GM21515 (cell line): ENCODE data around the gene CCN6.
A peak's percentile ranks its signal among the peaks of the same experiment; 100 is the strongest.

ENCODE experiments used
- ATAC-seq: cut with Tn5 transposase; IDR thresholded peaks from one replicate; pipeline ENCODE4 v1.9.1; 2021; ENCODE audit not compliant: unreplicated experiment

Gene CCN6

DNA sequence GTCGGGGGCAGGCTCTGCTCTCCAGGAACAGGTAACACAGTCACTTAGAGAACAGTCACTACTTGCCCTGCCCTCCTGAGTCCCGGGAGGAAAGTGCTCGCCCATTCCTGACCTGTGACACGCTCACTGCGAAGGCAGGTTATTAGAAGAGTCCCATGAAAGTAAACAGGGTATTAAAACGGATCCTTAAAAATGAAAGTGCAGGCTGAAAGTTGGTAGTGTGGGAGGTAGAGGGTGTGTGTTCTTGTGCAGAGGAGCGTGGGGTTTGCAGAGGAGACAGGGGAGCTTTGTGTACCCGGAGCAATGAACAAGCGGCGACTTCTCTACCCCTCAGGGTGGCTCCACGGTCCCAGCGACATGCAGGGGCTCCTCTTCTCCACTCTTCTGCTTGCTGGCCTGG lies at the start of gene CCN6:
CCN6 (plus strand) TSS at position 104 of the 400 bp plus-strand sequence; CDS start at position 358, 254 bp downstream.
- no peak for ATAC-seq

DNA sequence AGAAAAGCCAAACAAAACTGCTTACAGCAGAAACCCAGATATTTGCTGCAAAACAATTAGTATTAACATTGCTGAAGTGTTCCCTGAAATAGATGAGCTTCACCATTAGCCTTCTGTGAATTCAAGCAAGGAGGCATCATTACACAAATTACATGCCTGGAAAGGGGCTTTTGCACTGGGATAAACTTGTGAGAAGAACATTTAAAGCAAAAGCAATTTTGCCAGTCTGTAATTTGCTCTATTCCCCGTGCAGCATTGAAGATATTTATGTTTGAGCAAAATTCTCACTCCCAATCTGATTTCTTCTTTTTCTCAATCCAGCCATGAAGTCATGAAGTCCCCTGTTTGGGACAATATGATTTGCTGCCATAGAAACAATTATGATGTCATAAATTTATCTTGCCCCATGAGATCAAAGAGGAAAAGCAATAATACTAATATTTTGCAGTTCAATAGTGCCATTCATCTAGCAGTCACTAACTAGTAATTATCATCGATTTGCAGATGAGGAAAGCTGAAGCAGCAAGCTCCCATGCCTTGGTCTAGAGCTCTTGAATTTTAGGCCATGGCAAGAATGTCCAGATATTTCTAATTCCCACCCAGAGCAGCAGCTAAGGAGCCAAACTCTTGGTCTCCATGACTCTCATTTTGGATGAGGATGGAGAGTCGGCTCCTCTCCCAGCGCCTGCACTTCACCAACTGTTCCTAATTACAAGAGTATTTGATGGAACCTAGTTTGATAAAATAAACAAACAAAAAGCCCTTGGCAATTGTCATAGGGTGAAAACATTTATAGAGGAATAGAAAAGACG lies 49.5 kb upstream of the CCN6 start:
- no peak for ATAC-seq

DNA sequence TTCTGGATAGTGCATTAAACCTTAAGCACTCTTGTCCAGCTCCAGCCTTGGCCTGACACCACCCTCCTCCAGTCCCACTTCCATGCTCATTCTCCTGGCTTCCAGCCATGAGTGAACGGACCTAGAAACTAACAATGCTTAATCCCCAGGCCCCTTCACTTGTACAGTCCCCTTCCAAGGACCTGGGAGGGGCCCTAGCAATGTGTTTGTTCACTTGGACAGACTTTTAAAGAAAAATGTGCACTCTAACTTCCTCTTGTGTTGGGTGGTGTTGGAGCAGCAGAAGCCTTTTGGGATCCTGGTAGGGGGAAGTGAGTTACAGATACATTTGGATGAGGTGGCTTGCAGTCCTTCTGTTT lies 48.9 kb upstream of the CCN6 start:
- ATAC-seq = no peak

DNA sequence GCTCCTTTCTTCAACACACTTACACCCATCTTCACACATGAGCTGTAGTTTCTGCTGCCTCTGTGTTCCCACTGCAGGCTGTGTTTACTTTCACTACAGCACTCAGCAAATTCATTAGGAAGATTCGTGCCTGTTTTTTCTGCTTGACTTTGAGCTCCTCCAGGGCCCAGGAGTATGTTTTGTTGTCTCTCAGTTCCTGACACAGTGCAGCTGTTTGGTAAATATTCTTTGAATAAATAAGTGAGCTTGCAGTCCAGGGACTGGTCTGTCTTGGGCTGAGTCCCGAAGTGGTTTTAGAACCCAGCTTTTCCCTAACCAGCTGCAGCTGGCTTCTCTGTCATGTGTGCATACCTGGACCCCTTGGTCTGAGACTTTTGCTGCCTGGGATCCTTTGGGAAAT lies 46.6 kb upstream of the CCN6 start:
- ATAC-seq = no peak

DNA sequence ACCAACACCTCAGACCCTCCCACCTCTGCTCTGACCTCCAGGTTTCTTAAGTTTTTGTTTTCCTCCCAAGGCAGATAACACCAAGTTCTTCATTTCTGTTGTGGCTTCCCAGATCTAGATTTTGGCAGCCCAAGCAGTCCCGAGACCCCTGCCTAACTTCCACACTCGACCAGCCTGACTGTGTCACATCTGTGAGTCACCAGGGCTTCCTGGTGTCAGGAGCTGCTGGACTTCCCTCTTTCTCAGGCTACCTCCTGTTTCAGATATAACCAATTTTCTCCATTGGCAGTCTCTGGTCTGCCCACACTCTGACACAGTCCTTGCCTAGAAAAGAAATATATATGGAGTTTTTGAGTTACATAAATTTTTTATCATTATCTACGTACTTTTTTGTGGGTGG lies 46.1 kb upstream of the CCN6 start:
- ATAC-seq = no peak

DNA sequence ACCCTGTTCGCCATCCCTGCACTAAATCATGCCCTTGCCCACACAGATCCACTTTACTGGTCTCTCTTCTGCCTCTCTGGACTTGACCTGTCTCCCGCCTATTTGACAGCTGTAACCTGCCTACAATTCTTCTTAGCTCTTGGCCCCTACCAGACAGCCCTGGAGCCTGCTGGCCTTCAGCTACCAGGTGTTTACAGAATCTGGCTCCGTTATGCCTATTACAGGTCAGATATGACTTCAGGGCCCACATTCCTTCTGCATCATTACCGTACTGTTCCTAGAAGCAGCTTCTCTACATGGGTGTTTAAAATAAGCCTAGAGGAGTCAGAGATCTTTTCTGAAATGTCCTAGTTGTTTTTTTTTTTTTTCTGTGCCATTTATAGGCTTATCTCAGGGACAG lies 45.4 kb upstream of the CCN6 start:
- no peak for ATAC-seq

DNA sequence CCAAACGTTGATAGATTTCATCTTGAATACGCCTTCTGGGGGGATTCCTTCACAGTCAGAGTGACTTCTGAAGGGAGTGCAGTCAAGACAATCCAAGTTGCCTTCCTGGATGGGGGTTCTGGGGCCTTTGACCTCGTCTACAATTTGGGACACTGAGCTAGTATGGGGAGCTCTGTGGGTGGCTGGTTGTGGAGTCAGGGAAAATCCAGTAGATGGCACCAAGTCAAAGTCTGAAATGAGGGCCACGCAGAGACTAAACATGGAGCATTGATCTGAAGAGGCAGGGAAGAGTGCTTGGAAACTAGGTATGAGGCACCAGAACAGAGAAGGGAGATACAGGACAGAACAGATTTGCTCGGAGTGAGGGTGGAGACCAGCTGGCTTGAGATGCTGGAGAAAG lies 43.6 kb upstream of the CCN6 start:
- no peak for ATAC-seq

DNA sequence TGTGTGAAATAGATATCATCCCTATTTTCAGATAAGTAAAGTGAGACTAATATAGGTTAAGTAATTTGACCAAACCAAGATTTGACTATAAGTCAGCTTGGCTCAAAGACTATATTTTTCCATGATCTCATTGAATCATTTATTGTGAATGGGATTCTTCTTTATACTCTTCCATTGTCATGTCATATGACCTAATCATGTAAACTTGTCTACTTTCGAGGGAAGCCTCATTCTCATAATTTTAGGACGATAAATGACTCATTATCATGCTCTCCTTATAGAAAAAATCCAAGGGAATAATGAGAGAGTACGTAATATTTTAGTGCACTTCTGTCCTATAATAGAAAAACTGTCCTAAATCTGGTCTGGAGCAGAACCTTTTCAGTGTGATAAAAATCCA lies 40.9 kb upstream of the CCN6 start:
- no peak for ATAC-seq

DNA sequence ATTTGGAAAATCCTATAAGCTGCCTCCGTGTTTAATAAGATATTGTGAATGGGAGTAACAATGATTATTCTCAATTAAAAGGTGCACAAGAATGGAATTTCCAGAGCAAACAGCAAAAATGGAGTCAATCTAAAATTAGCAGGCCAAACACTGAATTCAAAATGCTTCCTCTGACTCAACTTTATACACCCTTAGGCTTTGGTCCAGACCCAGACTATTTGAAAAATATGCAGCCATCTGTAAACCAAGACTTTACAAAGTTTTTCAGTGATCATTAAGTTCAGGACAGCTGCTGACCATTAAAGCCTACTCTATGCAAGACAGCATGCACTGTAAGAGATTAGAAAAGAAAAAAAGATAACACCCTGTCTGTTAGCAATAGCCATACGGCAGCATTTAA lies 39.4 kb upstream of the CCN6 start:
- no peak for ATAC-seq

DNA sequence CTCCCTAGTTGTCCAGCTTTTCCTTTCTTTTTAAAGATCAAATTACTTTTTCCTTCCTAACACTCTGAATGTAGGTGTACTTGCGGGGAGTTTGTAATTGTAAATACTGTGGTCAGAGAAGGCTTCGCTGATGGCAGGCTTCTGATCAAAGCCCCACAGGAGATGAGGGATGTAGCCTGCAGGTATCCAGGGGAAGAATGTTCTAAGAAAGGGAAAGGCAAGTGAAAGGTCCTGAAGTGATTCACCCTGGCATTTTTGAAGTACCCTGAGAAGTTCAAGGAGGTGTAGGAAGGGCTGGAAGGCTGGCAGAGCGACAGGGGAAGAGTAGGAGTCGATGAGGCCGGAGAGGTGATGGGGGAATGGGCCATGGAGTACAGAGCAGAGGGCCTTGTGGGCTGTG lies 38.2 kb upstream of the CCN6 start:
- ATAC-seq = no peak

DNA sequence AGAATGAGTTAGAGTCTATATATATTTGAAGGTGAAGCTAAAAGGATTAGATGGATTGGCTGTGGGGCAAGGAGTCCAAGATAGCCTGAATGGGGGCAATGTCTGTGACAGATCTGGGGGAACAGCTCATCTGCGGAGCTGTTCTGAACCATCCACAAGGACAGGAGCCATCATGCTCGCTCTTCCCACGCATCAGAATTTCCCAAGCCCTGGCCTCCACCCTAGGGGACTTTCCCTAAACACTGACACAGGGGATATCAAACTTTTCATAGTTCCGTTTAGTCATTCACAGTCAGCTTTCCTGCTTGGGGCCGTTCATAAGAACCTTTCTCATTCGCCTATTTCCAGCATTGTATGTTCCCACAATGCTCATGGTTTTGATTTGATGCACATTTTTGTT lies 37.6 kb upstream of the CCN6 start:
- ATAC-seq = no peak

DNA sequence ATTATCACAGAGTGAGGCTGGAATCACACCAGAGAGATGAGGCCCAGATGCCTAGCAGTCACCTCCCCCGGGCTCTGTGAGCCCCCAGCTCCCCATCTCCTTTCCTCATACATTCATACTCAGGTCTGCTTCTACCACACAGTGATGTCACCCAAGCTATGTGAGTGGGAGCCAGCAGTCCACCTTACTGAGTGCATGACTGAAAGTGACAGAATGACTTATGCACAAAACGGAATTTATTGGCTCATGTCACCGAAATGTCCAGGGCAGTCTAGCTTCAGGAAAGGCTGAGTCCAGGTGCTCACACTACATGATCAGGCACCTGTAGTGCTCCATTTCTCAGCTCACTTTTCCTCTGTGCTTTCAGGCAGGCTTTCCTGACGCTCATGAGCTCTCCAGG lies 36.7 kb upstream of the CCN6 start:
- ATAC-seq = no peak

DNA sequence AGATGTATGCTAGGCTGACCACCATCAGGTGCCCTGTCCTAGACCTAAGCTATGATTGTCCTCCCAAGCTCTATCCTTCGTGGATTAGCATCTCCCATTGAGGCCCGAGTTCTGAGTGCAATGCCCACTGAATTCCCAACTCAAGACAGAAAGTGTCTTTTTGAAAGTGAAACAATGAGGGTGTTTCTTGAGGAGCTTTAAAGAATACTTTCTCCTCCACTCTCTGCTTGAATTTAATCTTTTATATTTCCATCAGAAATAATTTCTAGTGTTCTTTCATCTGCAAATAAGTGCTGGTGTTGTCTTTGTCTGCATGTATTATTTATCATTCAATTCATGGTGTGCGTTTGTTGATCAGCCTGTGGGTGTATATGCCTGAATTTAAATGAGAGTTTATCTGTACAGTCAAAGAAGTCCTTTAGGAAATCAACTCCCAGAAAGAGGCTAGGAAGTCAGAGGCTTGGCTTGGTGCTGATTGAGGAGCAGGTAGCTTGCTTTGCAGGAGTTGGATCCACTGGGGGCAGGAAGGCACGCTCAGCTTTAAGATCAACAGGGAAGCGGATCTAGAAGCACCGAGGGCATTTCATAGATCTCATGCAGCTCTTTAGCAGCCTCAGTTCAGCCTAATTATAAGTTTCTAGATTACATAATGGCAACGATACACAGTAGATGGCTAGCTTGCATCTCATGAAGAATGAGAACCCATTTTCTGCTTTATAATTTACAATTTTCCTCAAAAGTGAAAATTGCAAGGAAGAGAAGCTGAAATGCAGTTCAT lies 36.0 kb upstream of the CCN6 start:
- no peak for ATAC-seq

DNA sequence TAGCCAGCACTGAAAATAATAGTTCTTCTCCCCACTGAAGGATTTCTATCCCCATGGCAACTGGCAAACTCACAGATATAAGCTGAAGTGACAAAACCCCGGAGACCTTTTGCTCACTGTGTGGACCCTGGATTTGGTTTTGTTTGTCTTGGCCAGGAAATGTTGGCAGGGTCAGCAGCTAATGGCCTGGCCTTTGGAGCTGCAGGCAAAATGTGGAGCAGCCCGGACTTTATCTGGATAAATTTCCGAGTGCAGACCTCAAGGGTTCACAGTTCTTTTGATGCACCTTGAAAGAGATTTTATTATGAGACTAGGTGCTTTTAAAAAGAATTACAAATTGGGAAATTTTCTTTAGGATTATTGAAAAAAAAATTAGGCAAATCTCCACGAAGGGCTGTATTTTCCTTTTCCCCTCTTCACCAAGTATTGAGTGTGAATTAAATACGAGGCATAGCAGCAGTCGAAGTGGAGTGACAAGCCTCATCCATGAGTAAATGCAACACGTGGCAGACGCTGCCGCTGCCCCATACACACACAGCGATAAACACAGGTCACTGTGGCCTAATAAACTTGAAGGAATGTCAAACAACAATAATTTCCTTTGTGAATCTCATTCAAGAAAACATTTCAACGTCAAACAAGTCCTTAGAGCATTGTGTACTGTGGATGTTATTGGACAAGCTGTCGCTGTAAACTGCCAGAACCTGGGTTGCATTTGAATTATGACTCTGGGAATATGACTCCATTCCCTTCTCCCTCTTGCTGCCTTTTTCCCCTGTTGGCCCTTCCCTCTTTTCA lies 35.1 kb upstream of the CCN6 start:
- ATAC-seq = no peak

DNA sequence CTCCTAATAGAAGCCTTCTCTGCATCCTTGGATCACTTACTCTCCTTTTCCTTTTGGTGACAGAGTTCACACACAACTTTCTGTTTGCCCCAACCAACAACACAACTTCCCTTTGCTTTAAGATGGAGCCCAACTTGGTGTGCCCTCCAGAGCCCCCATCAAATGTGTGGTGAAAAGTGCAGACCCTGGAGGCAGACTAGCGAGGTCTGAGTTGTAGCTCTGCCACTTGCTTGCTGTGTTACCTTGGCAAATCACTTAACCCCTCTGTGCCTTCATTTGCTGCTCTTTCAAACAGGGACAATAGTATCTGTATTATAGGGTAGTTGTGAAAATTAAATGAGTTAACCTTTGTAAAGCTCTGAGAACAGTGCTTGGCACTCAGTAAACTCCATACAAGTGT lies 34.3 kb upstream of the CCN6 start:
- no peak for ATAC-seq

DNA sequence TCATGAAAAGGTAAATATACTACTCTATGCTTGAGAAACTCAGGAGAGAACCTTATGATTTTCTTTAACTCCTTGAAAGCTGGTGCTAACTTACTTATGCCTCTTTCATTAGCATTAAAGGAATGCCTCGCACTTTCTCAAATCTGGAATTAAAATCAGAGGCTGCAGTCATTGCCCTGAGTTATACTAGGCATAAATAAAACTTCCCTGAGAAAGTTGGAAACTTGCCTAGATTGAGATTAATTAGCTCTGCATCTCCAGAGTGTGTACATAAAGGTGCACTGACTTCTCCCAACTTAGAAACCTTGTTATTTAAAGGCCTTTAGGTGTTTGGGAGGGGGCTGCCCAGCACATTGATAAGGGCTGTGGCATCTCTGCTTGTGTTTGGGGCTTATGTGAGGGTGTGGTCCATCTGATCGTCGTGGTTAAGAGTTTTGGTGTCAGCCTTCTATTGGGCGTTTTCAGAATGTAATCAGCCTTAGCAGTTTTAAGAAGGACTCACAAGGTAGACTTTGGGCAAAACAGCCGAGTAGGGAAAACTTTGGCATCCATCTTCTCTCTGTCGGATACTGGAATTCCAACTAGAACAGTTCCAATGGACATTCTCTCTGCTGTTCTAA lies 32.1 kb upstream of the CCN6 start:
- no peak for ATAC-seq

DNA sequence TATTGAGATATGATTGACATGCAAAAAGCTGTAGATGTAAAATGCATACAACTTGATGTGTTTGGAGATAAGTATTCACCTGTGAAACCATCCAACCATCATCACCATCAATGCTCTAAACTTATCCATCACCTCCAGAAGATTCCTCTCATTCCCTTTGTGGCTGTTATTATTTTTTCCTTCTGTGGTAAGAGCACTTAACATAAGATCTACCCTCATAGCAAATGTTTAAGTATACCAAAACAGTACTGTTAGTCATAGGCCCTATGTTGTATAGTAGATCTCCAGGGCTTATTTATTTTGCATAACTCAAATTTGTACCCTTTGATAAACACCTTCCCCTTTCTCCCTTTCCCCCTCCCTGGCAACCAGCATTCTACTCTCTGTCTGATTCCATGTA lies 31.2 kb upstream of the CCN6 start:
- no peak for ATAC-seq

DNA sequence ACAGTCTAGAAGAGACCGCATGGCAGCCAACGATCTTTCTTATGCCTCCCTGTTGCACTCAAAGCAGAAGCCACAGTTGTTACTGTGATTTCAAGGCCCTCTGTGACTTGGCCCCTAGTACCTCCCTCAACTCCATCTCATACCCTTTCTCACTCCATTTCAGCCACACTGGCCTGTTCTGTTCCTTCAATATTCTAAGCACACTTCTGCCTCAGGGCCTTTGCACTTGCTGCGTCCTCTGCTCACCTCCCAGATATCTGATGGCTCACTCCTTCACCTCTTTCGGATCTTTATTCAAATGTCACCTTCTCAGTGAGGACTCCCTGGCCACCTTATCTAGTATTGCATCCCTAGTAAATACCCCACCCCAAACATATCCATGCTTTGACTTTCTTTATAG lies 29.4 kb upstream of the CCN6 start:
- no peak for ATAC-seq

DNA sequence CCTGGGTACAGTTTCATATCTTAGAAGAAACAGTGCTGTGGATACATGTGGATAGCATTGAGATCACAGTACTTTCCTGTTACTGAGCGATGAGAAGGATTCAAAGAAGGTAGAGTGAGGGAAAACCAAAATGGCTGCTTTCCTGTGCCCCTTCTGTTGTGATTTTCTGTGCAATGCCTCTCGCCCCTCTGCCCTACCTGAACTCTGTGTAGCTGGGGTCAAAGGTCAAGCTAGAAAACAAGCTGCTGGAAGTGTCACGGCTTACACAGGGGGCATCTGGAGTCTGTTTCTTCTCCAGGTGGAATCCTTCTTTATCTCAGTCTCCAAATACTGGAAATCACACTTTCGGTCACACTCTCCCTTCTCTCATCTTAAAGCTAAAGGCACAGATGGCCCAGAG lies 27.0 kb upstream of the CCN6 start:
- no peak for ATAC-seq

DNA sequence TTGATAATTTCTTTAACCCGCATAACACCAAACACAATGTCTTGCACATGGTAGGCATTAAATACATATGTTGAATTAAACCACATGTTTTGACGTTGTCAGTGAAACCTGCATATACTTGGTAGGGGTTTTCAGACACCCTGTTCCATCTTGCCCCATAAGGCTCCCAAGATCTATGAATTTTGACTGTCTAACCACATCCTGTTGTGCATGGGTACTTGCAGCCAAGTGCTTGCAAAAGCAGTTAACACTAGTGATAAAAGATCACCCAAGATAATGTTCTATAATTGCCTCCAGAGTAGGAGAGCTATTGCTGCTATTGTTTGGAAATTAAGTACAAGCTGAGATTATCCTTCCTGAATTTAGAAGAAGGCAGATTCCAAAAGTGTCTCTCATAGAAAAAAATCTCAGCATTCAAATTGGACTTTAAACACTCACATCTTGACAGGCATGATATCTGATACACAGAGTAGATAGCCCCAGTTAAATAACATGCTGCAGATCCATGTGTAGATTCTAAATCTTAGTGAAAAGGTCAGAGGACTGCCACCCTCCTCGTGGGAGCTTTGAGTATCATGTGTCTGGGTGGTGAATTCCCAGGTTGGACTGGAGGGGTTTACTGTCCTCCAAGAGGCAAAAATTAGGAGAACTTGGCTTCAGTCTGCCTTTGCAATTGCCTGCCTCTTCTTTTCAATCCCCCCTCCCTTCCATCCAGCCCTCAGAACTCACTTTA lies 25.8 kb upstream of the CCN6 start:
- peak; percentile 65 for ATAC-seq
